ENCODE data around the gene C2orf81.
"Not testable (repeated sequence)": the region's sequence is repeated elsewhere in the genome, so short reads cannot be mapped to it uniquely, and the experiment has no call there.

C2orf81 gene

GRCh38 chr2:74421221-74421870 lies at the start of gene C2orf81, which contains the start of gene WDR54:
Gene C2orf81, minus strand, starts transcription at chr2:74421619. Its CDS starts 59 bp downstream, at chr2:74421560.
Gene WDR54, plus strand, starts transcription at chr2:74421730. Its CDS starts 424 bp downstream, at chr2:74422154.
- DNase-seq, result peak; percentile 94

GRCh38 chr2:74470742-74471141 lies 49.3 kb upstream of the C2orf81 start:
- DNase-seq, result not testable (repeated sequence)

GRCh38 chr2:74464406-74464805 lies 43.0 kb upstream of the C2orf81 start:
- no peak for DNase-seq

- no peak for DNase-seq
These were observed 41.3 kb upstream of the C2orf81 start for GRCh38 chr2:74462786-74463105.

- no peak for DNase-seq
These were observed 40.8 kb upstream of the C2orf81 start for GRCh38 chr2:74462054-74462785.

GRCh38 chr2:74461187-74462053 lies 40.0 kb upstream of the C2orf81 start:
- DNase-seq, result no peak

- DNase-seq, result not testable (repeated sequence)
These were observed 38.8 kb upstream of the C2orf81 start for GRCh38 chr2:74460187-74460586.

GRCh38 chr2:74459503-74460118 lies 38.2 kb upstream of the C2orf81 start:
- DNase-seq, result not testable (repeated sequence)

GRCh38 chr2:74458938-74459363 lies 37.5 kb upstream of the C2orf81 start:
- DNase-seq, result no peak

GRCh38 chr2:74458132-74458937 lies 36.9 kb upstream of the C2orf81 start, which contains the start of gene WBP1:
Gene WBP1, plus strand, starts transcription at chr2:74458438. Its CDS starts 165 bp downstream, at chr2:74458603.
- peak; percentile 100 for DNase-seq

- DNase-seq, result peak; percentile 85
These were observed 36.2 kb upstream of the C2orf81 start for GRCh38 chr2:74457549-74458131.

GRCh38 chr2:74457129-74457548 lies 35.7 kb upstream of the C2orf81 start:
- no peak for DNase-seq

- DNase-seq, result peak; percentile 99
These were observed 33.5 kb upstream of the C2orf81 start, which contains the start of gene INO80B for GRCh38 chr2:74454654-74455511. Gene INO80B, plus strand, starts transcription at chr2:74455087. Its CDS starts 30 bp downstream, at chr2:74455117.

- DNase-seq, result no peak
These were observed 29.3 kb upstream of the C2orf81 start for GRCh38 chr2:74450570-74451190.

GRCh38 chr2:74448771-74449170 lies 27.4 kb upstream of the C2orf81 start:
- no peak for DNase-seq

- DNase-seq, result no peak
These were observed 26.0 kb upstream of the C2orf81 start for GRCh38 chr2:74447230-74447999.

- no peak for DNase-seq
These were observed 23.3 kb upstream of the C2orf81 start for GRCh38 chr2:74444498-74445318.
